Neural cell (in vitro differentiated cells): ENCODE data around the gene GALP. TPM values are rescaled to one million over a fixed set of nuclear protein-coding genes. Genes with fewer than 3 reads are reported as not detected.

Experiments
- H2AFZ ChIP-seq: fragments of 200-600, 300-800 bp; sonication (generic), shearing (Covaris generic); 2 replicates; pipeline ENCODE4 v1.6.0; 2014; ENCODE audit warnings: low read depth, mild to moderate bottlenecking, antibody characterized with exemption, low read length, moderate library complexity
- H3F3A ChIP-seq: fragments of 200-600 bp; shearing (Covaris generic); 2 replicates; pipeline ENCODE4 v1.6.1; 2016; ENCODE audit warnings: mild to moderate bottlenecking, moderate library complexity, mixed read lengths, antibody characterized with exemption, low read length; ENCODE audit not compliant: insufficient read depth, poor library complexity, severe bottlenecking
- H3K27ac ChIP-seq: fragments of 200-600, 300-800 bp; sonication (generic), shearing (Covaris generic); 2 replicates; pipeline ENCODE4 v1.5.1; 2014; ENCODE audit warnings: mild to moderate bottlenecking, low read length, moderate library complexity
- H3K27me3 ChIP-seq: fragments of 300-800, 200-600 bp; sonication (generic), shearing (Covaris generic); 2 replicates; pipeline ENCODE4 v1.6.0; 2014; ENCODE audit warnings: mild to moderate bottlenecking, low read depth, low read length, moderate library complexity; ENCODE audit not compliant: insufficient read depth
- H3K36me3 ChIP-seq: fragments of 300-800, 200-600 bp; sonication (generic), shearing (Covaris generic); 2 replicates; pipeline ENCODE4 v1.5.1; 2014; ENCODE audit warnings: mild to moderate bottlenecking, antibody characterized with exemption, low read length, moderate library complexity; ENCODE audit not compliant: insufficient read depth
- H3K4me2 ChIP-seq: fragments of 300-800, 200-600 bp; sonication (generic), shearing (Covaris generic); 2 replicates; pipeline ENCODE4 v1.6.0; 2014; ENCODE audit warnings: mild to moderate bottlenecking, low read length
- H3K4me3 ChIP-seq: fragments of 300-800, 200-600 bp; sonication (generic), shearing (Covaris generic); 2 replicates; pipeline ENCODE4 v1.5.1; 2014; ENCODE audit warnings: mild to moderate bottlenecking, low read length, moderate library complexity
- H3K79me2 ChIP-seq: fragments of 200-600 bp; shearing (Covaris generic); replicated peaks from 2 replicates; pipeline ENCODE4 v1.6.0; 2014; ENCODE audit warnings: mild to moderate bottlenecking, low read length, moderate library complexity; ENCODE audit not compliant: insufficient read depth
- H3K9ac ChIP-seq: fragments of 300-800, 200-600 bp; sonication (generic), shearing (Covaris generic); 2 replicates; pipeline ENCODE4 v1.6.1; 2016; ENCODE audit warnings: mild to moderate bottlenecking, low read length, mixed read lengths
- H3K9me2 ChIP-seq: fragments of 200-600 bp; shearing (Covaris generic); 2 replicates; pipeline ENCODE4 v1.6.1; 2016; ENCODE audit warnings: mild to moderate bottlenecking, low read length, mixed read lengths; ENCODE audit not compliant: insufficient read depth
- H3K9me3 ChIP-seq: fragments of 200-600, 300-800 bp; sonication (generic), shearing (Covaris generic); 2 replicates; pipeline ENCODE4 v1.6.1; 2016; ENCODE audit warnings: mild to moderate bottlenecking, mixed run types, low read length, moderate library complexity, mixed read lengths
- H4K20me1 ChIP-seq: fragments of 200-600 bp; shearing (Covaris generic); 2 replicates; pipeline ENCODE4 v1.6.1; 2016; ENCODE audit warnings: mild to moderate bottlenecking, mixed run types; ENCODE audit not compliant: insufficient read depth
- CTCF ChIP-seq: fragments of 450-650 bp; IDR thresholded peaks from 2 replicates; pipeline ENCODE4 v1.5.1; 2014; ENCODE audit warnings: antibody characterized with exemption, mild to moderate bottlenecking, moderate library complexity; ENCODE audit not compliant: poor library complexity, severe bottlenecking
- EP300 ChIP-seq: fragments of 450-650 bp; conservative IDR thresholded peaks from 2 replicates; pipeline ENCODE4 v1.6.1; 2014; ENCODE audit warnings: antibody characterized with exemption, mild to moderate bottlenecking, moderate library complexity; ENCODE audit not compliant: poor library complexity, severe bottlenecking
- EZH2 ChIP-seq: fragments of 200-600, 300-800 bp; shearing (Covaris generic), sonication (generic); IDR thresholded peaks from 2 replicates; pipeline ENCODE4 v1.6.1; 2014; ENCODE audit warnings: antibody characterized with exemption, low read length, borderline replicate concordance, mild to moderate bottlenecking; ENCODE audit not compliant: insufficient read depth, poor library complexity, severe bottlenecking
- MXI1 ChIP-seq: fragments of 450-650 bp; conservative IDR thresholded peaks from 2 replicates; pipeline ENCODE4 v1.6.1; 2014; ENCODE audit warnings: antibody characterized with exemption, mild to moderate bottlenecking; ENCODE audit not compliant: poor library complexity, severe bottlenecking
- POLR2AphosphoS5 ChIP-seq: IDR thresholded peaks from 2 replicates; pipeline ENCODE4 v1.6.1; 2012
- RAD21 ChIP-seq: fragments of 450-650 bp; conservative IDR thresholded peaks from 2 replicates; pipeline ENCODE4 v1.6.1; 2014; ENCODE audit warnings: antibody characterized with exemption, mild to moderate bottlenecking, moderate library complexity
- REST ChIP-seq: IDR thresholded peaks from 2 replicates; pipeline ENCODE4 v1.6.1; 2012; ENCODE audit warnings: borderline replicate concordance
- SMC3 ChIP-seq: fragments of 450-650 bp; conservative IDR thresholded peaks from 2 replicates; pipeline ENCODE4 v1.6.1; 2014; ENCODE audit warnings: antibody characterized with exemption, mild to moderate bottlenecking, moderate library complexity; ENCODE audit not compliant: poor library complexity
- TAF1 ChIP-seq: IDR thresholded peaks from 2 replicates; pipeline ENCODE4 v1.6.1; 2012; ENCODE audit warnings: low read depth
- polyA plus RNA-seq: library from polyadenylated mRNA; depleted of rRNA; stranded (reverse); fragments of >200 nt; gene quantifications from 2 replicates; pipeline ENCODE4 v1.2.3, GENCODE V29; 2014

The GALP gene
- polyA plus RNA-seq, 1 donor from 2014 or later, result not detected

- H2AFZ ChIP-seq, result no peak overlapping the region
- no peaks in the 10 kb centered on the region for H4K20me1 ChIP-seq
- no peak overlapping the region for H3K27ac ChIP-seq
- no peaks in the 10 kb centered on the region for H3K79me2 ChIP-seq
- TF ChIP-seq EZH2 (no peak), EP300 (no peak), MXI1 (no peak), SMC3 (no peak), TAF1 (no peak), REST (no peak), POLR2AphosphoS5 (no peak), RAD21 (no peak), CTCF (no peak)
- H3K9me2 ChIP-seq, result no peaks in the 10 kb centered on the region
- no peaks in the 10 kb centered on the region for H3F3A ChIP-seq
- H3K4me2 ChIP-seq, result no peak overlapping the region
- no peak overlapping the region for H3K9ac ChIP-seq
- H3K4me3 ChIP-seq, result no peak overlapping the region
- H3K9me3 ChIP-seq, result no peaks in the 10 kb centered on the region
- no peaks in the 10 kb centered on the region for H3K27me3 ChIP-seq
- no peaks in the 10 kb centered on the region for H3K36me3 ChIP-seq
These were observed 1.1 kb downstream of the GALP start for GRCh38 chr19:56176881-56177280.

GRCh38 chr19:56177564-56178243, 1.9 kb downstream of the GALP start:
- H2AFZ ChIP-seq, result no peak overlapping the region

More at GRCh38 chr19:56177564-56178243, 1.9 kb downstream of the GALP start:
- Histone ChIP-seq H3K27ac (no peak overlapping the region), H3F3A (no peaks in the 10 kb centered on the region), H3K27me3 (no peaks in the 10 kb centered on the region), H4K20me1 (no peaks in the 10 kb centered on the region), H3K36me3 (no peaks in the 10 kb centered on the region), H3K9ac (no peak overlapping the region), H3K79me2 (no peaks in the 10 kb centered on the region), H3K9me3 (no peaks in the 10 kb centered on the region), H3K4me2 (no peak overlapping the region), H3K9me2 (no peaks in the 10 kb centered on the region), H3K4me3 (no peak overlapping the region)
- no peak for TF ChIP-seq MXI1
- TF ChIP-seq TAF1, result no peak
- TF ChIP-seq POLR2AphosphoS5, result no peak
- TF ChIP-seq REST, result no peak
